Neural progenitor cell (in vitro differentiated cells): ENCODE measurements around the gene RAB27A.

ENCODE experiments used
- EZH2 ChIP-seq: fragments of 200-600 bp; sonication (generic); IDR thresholded peaks from 2 replicates; pipeline ENCODE4 v1.6.1; 2017; ENCODE audit warnings: antibody characterized with exemption, mild to moderate bottlenecking, moderate library complexity
- TF ChIP-seq, protein P1 (sequence below): fragments of 200-600 bp; sonication (generic); IDR thresholded peaks from 2 replicates; pipeline ENCODE4 v1.5.1; 2017; ENCODE audit warnings: antibody characterized with exemption, mild to moderate bottlenecking

DNA sequence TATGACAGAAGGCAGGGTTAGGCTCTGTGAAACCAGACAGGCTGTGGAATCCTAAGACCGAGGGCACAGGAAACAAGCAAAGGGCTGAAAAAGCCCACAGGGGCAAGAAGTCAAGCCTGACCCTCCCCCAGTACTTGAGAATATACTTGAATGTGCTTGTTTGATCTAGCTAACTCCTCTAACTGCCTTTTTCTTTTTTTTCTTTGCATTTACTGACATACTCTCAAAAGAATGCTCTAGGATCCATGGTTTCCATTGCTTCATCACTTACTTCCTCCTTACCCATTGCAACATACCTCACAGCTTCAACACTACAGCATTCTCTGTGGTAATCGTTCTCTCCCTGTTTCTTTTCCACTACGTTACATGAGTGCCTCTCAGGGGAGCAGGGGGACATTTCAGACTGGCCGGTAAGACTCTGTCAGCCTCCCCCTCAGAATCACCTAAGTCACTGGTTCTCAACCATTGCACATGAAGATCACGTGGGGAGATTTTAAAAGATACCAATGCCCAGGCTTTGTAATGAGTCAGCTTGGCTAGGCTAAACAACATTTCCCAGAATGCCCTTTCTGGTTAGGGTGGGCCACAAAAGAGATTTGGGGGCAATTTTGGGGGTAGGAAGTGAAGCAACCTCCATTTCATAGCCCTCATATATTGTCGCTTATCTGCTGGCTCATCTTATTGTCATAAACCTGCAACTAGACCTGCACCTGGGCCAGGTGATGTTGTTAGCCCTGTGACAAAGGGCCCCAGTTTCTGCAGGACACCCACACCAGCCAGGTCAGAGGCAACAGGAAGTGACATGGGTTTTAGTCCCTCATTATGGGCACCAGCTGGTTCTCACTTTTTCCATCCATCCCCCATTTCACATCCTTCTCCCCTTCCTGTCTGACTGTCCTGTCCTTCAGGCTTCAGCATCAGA is 68.3 kb downstream of the RAB27A start:
- TF ChIP-seq, protein P1, sequence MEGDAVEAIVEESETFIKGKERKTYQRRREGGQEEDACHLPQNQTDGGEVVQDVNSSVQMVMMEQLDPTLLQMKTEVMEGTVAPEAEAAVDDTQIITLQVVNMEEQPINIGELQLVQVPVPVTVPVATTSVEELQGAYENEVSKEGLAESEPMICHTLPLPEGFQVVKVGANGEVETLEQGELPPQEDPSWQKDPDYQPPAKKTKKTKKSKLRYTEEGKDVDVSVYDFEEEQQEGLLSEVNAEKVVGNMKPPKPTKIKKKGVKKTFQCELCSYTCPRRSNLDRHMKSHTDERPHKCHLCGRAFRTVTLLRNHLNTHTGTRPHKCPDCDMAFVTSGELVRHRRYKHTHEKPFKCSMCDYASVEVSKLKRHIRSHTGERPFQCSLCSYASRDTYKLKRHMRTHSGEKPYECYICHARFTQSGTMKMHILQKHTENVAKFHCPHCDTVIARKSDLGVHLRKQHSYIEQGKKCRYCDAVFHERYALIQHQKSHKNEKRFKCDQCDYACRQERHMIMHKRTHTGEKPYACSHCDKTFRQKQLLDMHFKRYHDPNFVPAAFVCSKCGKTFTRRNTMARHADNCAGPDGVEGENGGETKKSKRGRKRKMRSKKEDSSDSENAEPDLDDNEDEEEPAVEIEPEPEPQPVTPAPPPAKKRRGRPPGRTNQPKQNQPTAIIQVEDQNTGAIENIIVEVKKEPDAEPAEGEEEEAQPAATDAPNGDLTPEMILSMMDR: no peak
- TF ChIP-seq EZH2: no peak
